Esophagus squamous epithelium (tissue), 5 donors: ENCODE results near the gene WDR64. TPM values are rescaled to one million over a fixed set of nuclear protein-coding genes. Genes with fewer than 3 reads are reported as not detected.

Experiments used
- DNase-seq: peaks from one replicate; lab custom pipeline; 2025; lab: John Stamatoyannopoulos, UW
- H3K27ac ChIP-seq, 4 donors: fragments of 200-600 bp; sonication (generic); one replicate each; pipeline ENCODE4 v1.5.1; 2016 to 2019; ENCODE audit warnings: mild to moderate bottlenecking in 1 of 4
- H3K27me3 ChIP-seq, 4 donors: fragments of 200-600 bp; sonication (generic); 1 replicate in 3 of 4; 2 replicates in 1 of 4; pipeline versions ENCODE4 v1.5.1 to v1.6.0; 2017 to 2021; ENCODE audit warnings: antibody characterized with exemption in 1 of 4
- H3K36me3 ChIP-seq, 3 donors: fragments of 200-600 bp; sonication (generic); one replicate each; pipeline ENCODE4 v1.5.1; 2016 to 2019
- H3K4me1 ChIP-seq, 3 donors: fragments of 200-600 bp; sonication (generic); one replicate each; pipeline ENCODE4 v1.5.1; 2017 to 2019
- H3K4me3 ChIP-seq, 4 donors: fragments of 200-600 bp; sonication (generic); 1 replicate in 3 of 4; 2 replicates in 1 of 4; pipeline ENCODE4 v1.5.1; 2016 to 2019; ENCODE audit warnings: mild to moderate bottlenecking in 2 of 4, moderate library complexity in 1 of 4
- H3K9me3 ChIP-seq, 3 donors: fragments of 200-600 bp; sonication (generic); one replicate each; pipeline ENCODE4 v1.5.1; 2016 to 2019
- CTCF ChIP-seq, 6 experiments: fragments of 450-650 bp in 4 of 6; fragments of 200-600 bp in 2 of 6; sonication (generic) in 2 of 6; IDR thresholded peaks; one replicate each; pipeline ENCODE4 v1.5.1; 2016 to 2019; ENCODE audit warnings: antibody characterized with exemption in 6 of 6, mild to moderate bottlenecking in 4 of 6, moderate library complexity in 4 of 6
- POLR2A ChIP-seq, 4 donors: fragments of 450-650 bp; IDR thresholded peaks; one replicate each; pipeline ENCODE4 v1.6.1; 2017; ENCODE audit warnings: antibody characterized with exemption in 4 of 4, mild to moderate bottlenecking in 4 of 4, moderate library complexity in 3 of 4
- WGBS, 2 donors: methylation state at CpG; one replicate each; pipeline ENCODE4 v1.1.5; 2018; 5-methylcytosine and 5-hydroxymethylcytosine counted together
- intact Hi-C: fragments of 100-400 bp; cut with DNase I; formaldehyde crosslinking; loops from one replicate; pipeline ENCODE4 v1.15.0; 2022
- total RNA-seq, 4 donors: library from RNA; depleted of rRNA; stranded (reverse); fragments of >200 nt; gene quantifications; one replicate each; pipeline ENCODE4 v1.1.0, GENCODE V29; 2016
- donor health status: DM: yes; HTN: yes; CAD: no.

Gene WDR64
- total RNA-seq, 4 donors from 2014 or later, result not detected

GRCh38 chr1:241642593-241642944 lies 9.5 kb upstream of the WDR64 start:
- no peaks in the 10 kb centered on the region for H3K27me3 ChIP-seq
- peaks cover 0 to 32% (median 13%) of the 10 kb centered on the region in 3 donors for H3K4me1 ChIP-seq
- no peak for DNase-seq
- TF ChIP-seq POLR2A (IDR thresholded peaks at IDR 0.05) (no peak), CTCF (IDR thresholded peaks at IDR 0.05) (no peak)
- no peak overlapping the region for H3K4me3 ChIP-seq
- H3K36me3 ChIP-seq, result no peaks in the 10 kb centered on the region
- no peaks in the 10 kb centered on the region for H3K9me3 ChIP-seq
- intact Hi-C loops, result no loop called here
- H3K27ac ChIP-seq, result no peak overlapping the region
- WGBS, 2 donors, result 94 to 100% methylated on average over 1 of the region's 1 CpG

GRCh38 chr1:241644259-241644658 lies 7.8 kb upstream of the WDR64 start:
- TF ChIP-seq POLR2A (IDR thresholded peaks at IDR 0.05) (no peak), CTCF (IDR thresholded peaks at IDR 0.05) (no peak)
- intact Hi-C loops, result no loop called here
- no peak overlapping the region for H3K27ac ChIP-seq
- no peak overlapping the region for H3K4me3 ChIP-seq
- 95 to 100% methylated on average over 2 of the region's 2 CpGs for WGBS, 2 donors
- no peak for DNase-seq
- no peaks in the 10 kb centered on the region for H3K27me3 ChIP-seq
- H3K9me3 ChIP-seq, result no peaks in the 10 kb centered on the region
- H3K36me3 ChIP-seq, result no peaks in the 10 kb centered on the region
- peaks cover 0 to 15% (median 4%) of the 10 kb centered on the region in 3 donors for H3K4me1 ChIP-seq

GRCh38 chr1:241645199-241645598 lies 6.9 kb upstream of the WDR64 start:
- TF ChIP-seq POLR2A (IDR thresholded peaks at IDR 0.05) (no peak), CTCF (IDR thresholded peaks at IDR 0.05) (no peak)
- Histone ChIP-seq H3K27me3 (no peaks in the 10 kb centered on the region), H3K27ac (no peak overlapping the region), H3K36me3 (no peaks in the 10 kb centered on the region), H3K4me1 (peaks cover 0 to 12% (median 4%) of the 10 kb centered on the region in 3 donors), H3K9me3 (no peaks in the 10 kb centered on the region), H3K4me3 (no peak overlapping the region)
- WGBS, 2 donors, result 68 to 83% methylated on average over 4 of the region's 4 CpGs
- intact Hi-C loops, result no loop called here
- DNase-seq, result no peak

- TF ChIP-seq CTCF (IDR thresholded peaks at IDR 0.05) (no peak), POLR2A (IDR thresholded peaks at IDR 0.05) (no peak)
- no peaks in the 10 kb centered on the region for H3K9me3 ChIP-seq
- no peak overlapping the region for H3K4me3 ChIP-seq
- H3K27ac ChIP-seq, result no peak overlapping the region
- no peaks in the 10 kb centered on the region for H3K27me3 ChIP-seq
- DNase-seq, result no peak
- peaks cover 0 to 4% (median 0%) of the 10 kb centered on the region in 3 donors for H3K4me1 ChIP-seq
- H3K36me3 ChIP-seq, result no peaks in the 10 kb centered on the region
- WGBS, 2 donors, result 52 to 65% methylated on average over 2 to 7 of the region's 7 CpGs
- intact Hi-C loops, result no loop called here
Observed at GRCh38 chr1:241646201-241646600, 5.9 kb upstream of the WDR64 start.

GRCh38 chr1:241647658-241648057 lies 4.4 kb upstream of the WDR64 start:
- no peak overlapping the region for H3K27ac ChIP-seq
- H3K36me3 ChIP-seq, result no peaks in the 10 kb centered on the region
- intact Hi-C loops, result no loop called here
- H3K4me3 ChIP-seq, result no peak overlapping the region
- 40 to 62% methylated on average over 1 of the region's 1 CpG for WGBS, 2 donors
- TF ChIP-seq CTCF (IDR thresholded peaks at IDR 0.05), result no peak
- TF ChIP-seq POLR2A (IDR thresholded peaks at IDR 0.05), result no peak
- H3K27me3 ChIP-seq, result no peaks in the 10 kb centered on the region
- H3K4me1 ChIP-seq, result no peaks in the 10 kb centered on the region
- DNase-seq, result no peak
- no peaks in the 10 kb centered on the region for H3K9me3 ChIP-seq
